SK-N-MC (cell line): ENCODE data around the gene ALPK1.
"Not testable (repeated sequence)": the region's sequence is repeated elsewhere in the genome, so short reads cannot be mapped to it uniquely, and the experiment has no call there.

Experiments used
- DNase-seq: peaks from one replicate; pipeline ENCODE4 v3.0.0-alpha.2; 2011; ENCODE audit warnings: low read depth, low spot score
- H3K27ac ChIP-seq: fragments of 200-600 bp; sonication (generic); 2 replicates; pipeline ENCODE4 v1.5.1; 2016; ENCODE audit warnings: mixed run types
- H3K36me3 ChIP-seq: fragments of 200-600 bp; sonication (generic); 2 replicates; pipeline ENCODE4 v1.6.1; 2017; ENCODE audit warnings: antibody characterized with exemption, low read length, mixed read lengths; ENCODE audit not compliant: insufficient read depth
- H3K4me3 ChIP-seq: fragments of 200-600 bp; sonication (generic); 2 replicates; pipeline ENCODE4 v1.5.1; 2016
- H3K9ac ChIP-seq: fragments of 200-600 bp; sonication (generic); 2 replicates; pipeline ENCODE4 v1.8.0; 2017; ENCODE audit warnings: mixed run types, mixed read lengths; ENCODE audit not compliant: insufficient read length
- H3K9me3 ChIP-seq: fragments of 200-600 bp; sonication (generic); 2 replicates; pipeline ENCODE4 v1.6.1; 2017; ENCODE audit warnings: low read depth, mild to moderate bottlenecking, antibody characterized with exemption, low read length, moderate library complexity, mixed read lengths
- EZH2 ChIP-seq: fragments of 200-600 bp; sonication (generic); IDR thresholded peaks from one replicate; pipeline ENCODE4 v1.6.1; 2017; ENCODE audit warnings: antibody characterized with exemption
- FOXP2 ChIP-seq: optimal IDR thresholded peaks from 2 replicates; pipeline ENCODE3; 2011; ENCODE audit warnings: mild to moderate bottlenecking, moderate library complexity; ENCODE audit not compliant: insufficient read depth; ENCODE audit errors: extremely low read length, control extremely low read depth
- POLR2AphosphoS5 ChIP-seq: IDR thresholded peaks from 2 replicates; pipeline ENCODE4 v1.6.1; 2012; ENCODE audit warnings: mild to moderate bottlenecking, low read depth, low read length, borderline replicate concordance

Gene ALPK1

GRCh38 chr4:112425823-112426222, 128.7 kb downstream of the ALPK1 start:
- Histone ChIP-seq H3K4me3 (no peak overlapping the region), H3K27ac (no peak overlapping the region), H3K36me3 (no peaks in the 10 kb centered on the region), H3K9me3 (no peaks in the 10 kb centered on the region), H3K9ac (no peak overlapping the region)
- DNase-seq = no peak
- no peak for TF ChIP-seq EZH2
- no peak for TF ChIP-seq POLR2AphosphoS5
- no peak for TF ChIP-seq FOXP2

- Histone ChIP-seq H3K9me3 (no peaks in the 10 kb centered on the region), H3K4me3 (no peak overlapping the region), H3K9ac (no peak overlapping the region), H3K36me3 (no peaks in the 10 kb centered on the region), H3K27ac (no peak overlapping the region)
- no peak for TF ChIP-seq FOXP2
- no peak for TF ChIP-seq EZH2
- TF ChIP-seq POLR2AphosphoS5 = no peak
- no peak for DNase-seq
Measured at GRCh38 chr4:112426416-112426815, 129.2 kb downstream of the ALPK1 start.

GRCh38 chr4:112431158-112431557, 134.0 kb downstream of the ALPK1 start:
- TF ChIP-seq EZH2 (no peak), POLR2AphosphoS5 (no peak), FOXP2 (no peak)
- no peaks in the 10 kb centered on the region for H3K9me3 ChIP-seq
- no peak overlapping the region for H3K4me3 ChIP-seq
- no peaks in the 10 kb centered on the region for H3K36me3 ChIP-seq
- no peak overlapping the region for H3K27ac ChIP-seq
- H3K9ac ChIP-seq = no peak overlapping the region
- no peak for DNase-seq

GRCh38 chr4:112436987-112437386, 139.8 kb downstream of the ALPK1 start:
- TF ChIP-seq FOXP2 (no peak), EZH2 (no peak), POLR2AphosphoS5 (no peak)
- DNase-seq = no peak
- Histone ChIP-seq H3K9ac (no peak overlapping the region), H3K4me3 (no peak overlapping the region), H3K27ac (no peak overlapping the region), H3K36me3 (peaks cover 9% of the 10 kb centered on the region; the same call in 1 of the 2 replicates), H3K9me3 (no peaks in the 10 kb centered on the region)

GRCh38 chr4:112442226-112442625, 145.1 kb downstream of the ALPK1 start:
- not testable (repeated sequence) for H3K9me3 ChIP-seq, H3K9ac ChIP-seq, H3K36me3 ChIP-seq, DNase-seq, H3K27ac ChIP-seq, H3K4me3 ChIP-seq

GRCh38 chr4:112448306-112449132, 151.3 kb downstream of the ALPK1 start:
- H3K9me3 ChIP-seq = 0 out of 2 replicates have a peak, but pooled peaks cover 2% of the 10 kb centered on the region
- TF ChIP-seq FOXP2 = no peak
- TF ChIP-seq EZH2 = no peak
- TF ChIP-seq POLR2AphosphoS5 = no peak
- DNase-seq = no peak
- H3K4me3 ChIP-seq = 0 out of 2 replicates have a peak overlapping the region, but pooled peaks have one; percentile 10
- H3K9ac ChIP-seq = no peak overlapping the region
- no peaks in the 10 kb centered on the region for H3K36me3 ChIP-seq
- no peak overlapping the region; the same call in 1 of the 2 replicates for H3K27ac ChIP-seq

GRCh38 chr4:112449708-112450107, 152.5 kb downstream of the ALPK1 start:
- no peak overlapping the region for H3K9ac ChIP-seq
- no peak for DNase-seq
- TF ChIP-seq EZH2 (no peak), POLR2AphosphoS5 (no peak), FOXP2 (no peak)
- 0 out of 2 replicates have a peak, but pooled peaks cover 2% of the 10 kb centered on the region for H3K9me3 ChIP-seq
- H3K36me3 ChIP-seq = no peaks in the 10 kb centered on the region
- no peak overlapping the region for H3K27ac ChIP-seq
- H3K4me3 ChIP-seq = no peak overlapping the region

- Histone ChIP-seq H3K27ac (no peak overlapping the region), H3K9me3 (no peaks in the 10 kb centered on the region), H3K9ac (no peak overlapping the region), H3K36me3 (no peaks in the 10 kb centered on the region), H3K4me3 (no peak overlapping the region)
- TF ChIP-seq EZH2 (no peak), FOXP2 (no peak), POLR2AphosphoS5 (no peak)
- no peak for DNase-seq
Measured at GRCh38 chr4:112451104-112451503, 153.9 kb downstream of the ALPK1 start.

GRCh38 chr4:112451831-112452230, 154.7 kb downstream of the ALPK1 start:
- Histone ChIP-seq H3K4me3 (no peak overlapping the region), H3K27ac (no peak overlapping the region), H3K9ac (no peak overlapping the region), H3K36me3 (no peaks in the 10 kb centered on the region), H3K9me3 (no peaks in the 10 kb centered on the region)
- no peak for DNase-seq
- TF ChIP-seq FOXP2 (no peak), EZH2 (no peak), POLR2AphosphoS5 (no peak)
